HL-60 (cell line): Measurements from ENCODE around the gene CSHL1.

Experiments used
- DNase-seq, 2 experiments: peaks; one replicate each; pipeline ENCODE4 v3.0.0-alpha.2; 2010 to 2020; ENCODE audit warnings: low read depth in 1 of 2, low spot score in 1 of 2
- H3K27ac ChIP-seq: fragments of 250-450 bp; sonication (Bioruptor Pico); replicated peaks from 2 replicates; pipeline ENCODE4 v1.5.1; 2020; ENCODE audit warnings: mild to moderate bottlenecking, moderate library complexity
- H3K27me3 ChIP-seq: fragments of 250-450 bp; sonication (Bioruptor Pico); 2 replicates; pipeline ENCODE4 v1.5.1; 2021; ENCODE audit warnings: mild to moderate bottlenecking, moderate library complexity; ENCODE audit not compliant: insufficient read depth, poor library complexity, severe bottlenecking
- H3K4me3 ChIP-seq: replicated peaks from 2 replicates; pipeline ENCODE4 v1.5.1; 2011; ENCODE audit warnings: mild to moderate bottlenecking, control low read depth, low read length; ENCODE audit not compliant: insufficient read depth
- CTCF ChIP-seq: IDR thresholded peaks from one replicate; pipeline ENCODE4 v1.5.1; 2011; ENCODE audit warnings: low read length, control low read depth, inconsistent platforms; ENCODE audit not compliant: insufficient read depth
- GABPA ChIP-seq: IDR thresholded peaks from 2 replicates; pipeline ENCODE4 v1.6.1; 2012; ENCODE audit warnings: low read depth
- POLR2AphosphoS5 ChIP-seq: IDR thresholded peaks from 2 replicates; pipeline ENCODE4 v1.6.1; 2012; ENCODE audit warnings: low read depth
- REST ChIP-seq: IDR thresholded peaks from 2 replicates; pipeline ENCODE4 v1.6.1; 2012; ENCODE audit warnings: low read depth; ENCODE audit not compliant: insufficient replicate concordance
- SPI1 ChIP-seq: IDR thresholded peaks from 2 replicates; pipeline ENCODE4 v1.6.1; 2012; ENCODE audit warnings: low read depth, mild to moderate bottlenecking, borderline replicate concordance

The CSHL1 gene

GRCh38 chr17:63941751-63942150, 30.7 kb upstream of the CSHL1 start:
- no peak for DNase-seq
- no peak for TF ChIP-seq GABPA
- no peak for TF ChIP-seq CTCF
- no peak for TF ChIP-seq REST
- no peak for TF ChIP-seq POLR2AphosphoS5
- no peak for TF ChIP-seq SPI1

GRCh38 chr17:63941162-63941561, 30.1 kb upstream of the CSHL1 start:
- DNase-seq: no peak
- TF ChIP-seq CTCF (no peak), GABPA (no peak)
- no peak overlapping the region for H3K27ac ChIP-seq
- no peak overlapping the region for H3K4me3 ChIP-seq
- H3K27me3 ChIP-seq: no peaks in the 10 kb centered on the region

More at GRCh38 chr17:63941751-63942150, 30.7 kb upstream of the CSHL1 start:
- no peak overlapping the region for H3K4me3 ChIP-seq
- no peaks in the 10 kb centered on the region for H3K27me3 ChIP-seq
- H3K27ac ChIP-seq: no peak overlapping the region

- H3K27me3 ChIP-seq: no peaks in the 10 kb centered on the region
- no peak for DNase-seq
- TF ChIP-seq GABPA (no peak), REST (no peak), SPI1 (no peak), CTCF (no peak), POLR2AphosphoS5 (no peak)
- H3K27ac ChIP-seq: no peak overlapping the region
- no peak overlapping the region for H3K4me3 ChIP-seq
These were observed 29.5 kb upstream of the CSHL1 start for GRCh38 chr17:63940584-63940983.

- no peak overlapping the region for H3K27ac ChIP-seq
- DNase-seq: no peak
These were observed 28.8 kb upstream of the CSHL1 start for GRCh38 chr17:63939884-63940283.

More at GRCh38 chr17:63939884-63940283, 28.8 kb upstream of the CSHL1 start:
- Histone ChIP-seq H3K4me3 (no peak overlapping the region), H3K27me3 (no peaks in the 10 kb centered on the region)
- TF ChIP-seq POLR2AphosphoS5: no peak
- no peak for TF ChIP-seq CTCF
- no peak for TF ChIP-seq GABPA
- TF ChIP-seq REST: no peak
- TF ChIP-seq SPI1: no peak
